ENCODE measurements around the gene LIMS4. TPM values are rescaled to one million over a fixed set of nuclear protein-coding genes. Genes with fewer than 3 reads are reported as not detected.
"Not testable (repeated sequence)": the region's sequence is repeated elsewhere in the genome, so short reads cannot be mapped to it uniquely, and the experiment has no call there.

Gene LIMS4
- polyA plus RNA-seq (ENCODE audit: insufficient read length in 4 of 4): 1 to 10 TPM; 1.1 to 3.1 (median 1.5) TPM

GRCh38 chr2:110472171-110473058, at the start of gene LIMS4:
TSS of gene LIMS4 (minus strand) at chr2:110472816. CDS start at chr2:110472778, 38 bp downstream.
- DNase-seq (ENCODE audit: low read depth in 4 of 4, low spot score in 2 of 4): not testable (repeated sequence)

GRCh38 chr2:110499755-110500377, 27.2 kb upstream of the LIMS4 start:
- DNase-seq (ENCODE audit: low read depth in 4 of 4, low spot score in 2 of 4): not testable (repeated sequence)

GRCh38 chr2:110496027-110496426, 23.4 kb upstream of the LIMS4 start:
- not testable (repeated sequence) for DNase-seq (ENCODE audit: low read depth in 4 of 4, low spot score in 2 of 4)

- DNase-seq (ENCODE audit: low read depth in 4 of 4, low spot score in 2 of 4): not testable (repeated sequence)
Measured at GRCh38 chr2:110494488-110494887, 21.9 kb upstream of the LIMS4 start.

GRCh38 chr2:110488991-110489390, 16.4 kb upstream of the LIMS4 start:
- not testable (repeated sequence) for DNase-seq (ENCODE audit: low read depth in 4 of 4, low spot score in 2 of 4)

GRCh38 chr2:110482697-110483096, 10.1 kb upstream of the LIMS4 start:
- DNase-seq (ENCODE audit: low read depth in 4 of 4, low spot score in 2 of 4): not testable (repeated sequence)

GRCh38 chr2:110481200-110481599, 8.6 kb upstream of the LIMS4 start:
- not testable (repeated sequence) for DNase-seq (ENCODE audit: low read depth in 4 of 4, low spot score in 2 of 4)

GRCh38 chr2:110480084-110480483, 7.5 kb upstream of the LIMS4 start:
- DNase-seq (ENCODE audit: low read depth in 4 of 4, low spot score in 2 of 4): not testable (repeated sequence)

- not testable (repeated sequence) for DNase-seq (ENCODE audit: low read depth in 4 of 4, low spot score in 2 of 4)
Measured at GRCh38 chr2:110477370-110477769, 4.8 kb upstream of the LIMS4 start.

- not testable (repeated sequence) for DNase-seq (ENCODE audit: low read depth in 4 of 4, low spot score in 2 of 4)
Measured at GRCh38 chr2:110476952-110477351, 4.3 kb upstream of the LIMS4 start.

GRCh38 chr2:110475627-110476359, 3.2 kb upstream of the LIMS4 start:
- not testable (repeated sequence) for DNase-seq (ENCODE audit: low read depth in 4 of 4, low spot score in 2 of 4)

- not testable (repeated sequence) for DNase-seq (ENCODE audit: low read depth in 4 of 4, low spot score in 2 of 4)
Measured at GRCh38 chr2:110474898-110475297, 2.3 kb upstream of the LIMS4 start.

- not testable (repeated sequence) for DNase-seq (ENCODE audit: low read depth in 4 of 4, low spot score in 2 of 4)
Measured at GRCh38 chr2:110473059-110473358, 393 bp upstream of the LIMS4 start.

GRCh38 chr2:110468921-110469320, 3.7 kb downstream of the LIMS4 start:
- DNase-seq (ENCODE audit: low read depth in 4 of 4, low spot score in 2 of 4): not testable (repeated sequence)

GRCh38 chr2:110465312-110465711, 7.3 kb downstream of the LIMS4 start:
- DNase-seq (ENCODE audit: low read depth in 4 of 4, low spot score in 2 of 4): not testable (repeated sequence)

- DNase-seq (ENCODE audit: low read depth in 4 of 4, low spot score in 2 of 4): not testable (repeated sequence)
Measured at GRCh38 chr2:110462458-110462857, 10.2 kb downstream of the LIMS4 start.

GRCh38 chr2:110460318-110460717, 12.3 kb downstream of the LIMS4 start:
- DNase-seq (ENCODE audit: low read depth in 4 of 4, low spot score in 2 of 4): not testable (repeated sequence)

GRCh38 chr2:110457214-110457590, 15.4 kb downstream of the LIMS4 start:
- DNase-seq (ENCODE audit: low read depth in 4 of 4, low spot score in 2 of 4): not testable (repeated sequence)

GRCh38 chr2:110456291-110457213, 16.1 kb downstream of the LIMS4 start:
- DNase-seq (ENCODE audit: low read depth in 4 of 4, low spot score in 2 of 4): not testable (repeated sequence)
